Stimulated activated CD4-positive, alpha-beta T cell treated with anti-CD3 and anti-CD28 coated beads, Interleukin-4, amount 100 ng/mL, for 24 hours (primary cell): ENCODE measurements around the gene WDR35.

Source experiments
- DNase-seq: peaks from one replicate; pipeline ENCODE4 v3.0.0-alpha.2; 2020

The WDR35 gene

GRCh38 chr2:20008703-20009102, 18.8 kb upstream of the WDR35 start:
- no peak for DNase-seq

GRCh38 chr2:20005891-20006470, 16.1 kb upstream of the WDR35 start:
- no peak for DNase-seq

GRCh38 chr2:20005067-20005627, 15.2 kb upstream of the WDR35 start:
- DNase-seq: no peak

- DNase-seq: no peak
Measured at GRCh38 chr2:20001361-20001863, 11.5 kb upstream of the WDR35 start.

- no peak for DNase-seq
Measured at GRCh38 chr2:19993731-19994130, 3.8 kb upstream of the WDR35 start.

GRCh38 chr2:19991895-19992294, 2.0 kb upstream of the WDR35 start:
- DNase-seq: no peak

GRCh38 chr2:19990416-19990728, 467 bp upstream of the WDR35 start:
- DNase-seq: no peak

GRCh38 chr2:19989342-19989666, 601 bp downstream of the WDR35 start:
- DNase-seq: no peak

GRCh38 chr2:19988600-19988999, 1.3 kb downstream of the WDR35 start:
- DNase-seq: no peak

- DNase-seq: no peak
Measured at GRCh38 chr2:19987936-19988335, 2.0 kb downstream of the WDR35 start.

- no peak for DNase-seq
Measured at GRCh38 chr2:19982268-19982667, 7.6 kb downstream of the WDR35 start.

GRCh38 chr2:19979932-19980331, 10.0 kb downstream of the WDR35 start:
- DNase-seq: no peak

- DNase-seq: no peak
Measured at GRCh38 chr2:19973466-19973865, 16.4 kb downstream of the WDR35 start.

- DNase-seq: no peak
Measured at GRCh38 chr2:19971691-19972090, 18.2 kb downstream of the WDR35 start.

GRCh38 chr2:19963386-19963785, 26.5 kb downstream of the WDR35 start:
- no peak for DNase-seq

- DNase-seq: peak; percentile 36
Measured at GRCh38 chr2:19955544-19956422, 34.1 kb downstream of the WDR35 start.

GRCh38 chr2:19949071-19949470, 40.8 kb downstream of the WDR35 start:
- no peak for DNase-seq

GRCh38 chr2:19947184-19947940, 42.5 kb downstream of the WDR35 start:
- no peak for DNase-seq

GRCh38 chr2:19944205-19944845, 45.6 kb downstream of the WDR35 start:
- no peak for DNase-seq

- DNase-seq: no peak
Measured at GRCh38 chr2:19943189-19943588, 46.7 kb downstream of the WDR35 start.

GRCh38 chr2:19942199-19942598, 47.7 kb downstream of the WDR35 start:
- no peak for DNase-seq

GRCh38 chr2:19937004-19937403, 52.9 kb downstream of the WDR35 start:
- DNase-seq: no peak

GRCh38 chr2:19936203-19936602, 53.7 kb downstream of the WDR35 start:
- DNase-seq: no peak
